ENCODE measurements around the gene LSM2.
A peak's percentile ranks its signal among the peaks of the same experiment; 100 is the strongest.

The LSM2 gene

GRCh38 chr6:31775184-31775583, 31.6 kb downstream of the LSM2 start:
- Histone ChIP-seq H3K23ac (ENCODE audit: low read length) (no peak overlapping the region), H4K8ac (ENCODE audit: low read depth, low read length) (no peak overlapping the region), H3K14ac (ENCODE audit: low read length) (no peak overlapping the region), H4K12ac (ENCODE audit: low read depth, low read length) (no peak overlapping the region), H2BK120ac (ENCODE audit: insufficient read depth, low read length, poor library complexity) (no peak overlapping the region), H3K4me2 (ENCODE audit: low read length) (no peak overlapping the region), H2BK12ac (ENCODE audit: low read length) (peak overlapping the region; percentile 58), H3K36me3 (ENCODE audit: control insufficient read depth in 1 of 2, insufficient read depth in 2 of 2, low read length in 2 of 2) (peaks cover 22 to 26% of the 10 kb centered on the region in 2 experiments), H3K9ac (ENCODE audit: low read length) (no peak overlapping the region), H3K27me3 (ENCODE audit: insufficient read depth, low read length) (no peaks in the 10 kb centered on the region), H3K4ac (ENCODE audit: low read depth, low read length) (no peak overlapping the region), H3K79me2 (ENCODE audit: control insufficient read depth, insufficient read depth, low read length, poor library complexity) (no peaks in the 10 kb centered on the region), H2AFZ (ENCODE audit: insufficient read depth, low read length, poor library complexity) (no peak overlapping the region), H2AK5ac (ENCODE audit: low read length) (no peak overlapping the region), H4K91ac (ENCODE audit: low read depth, low read length) (no peak overlapping the region), H3K4me3 (ENCODE audit: low read depth, low read length) (no peak overlapping the region), H2BK5ac (ENCODE audit: low read depth, low read length, poor library complexity) (no peak overlapping the region), H3K79me1 (ENCODE audit: low read length) (no peaks in the 10 kb centered on the region), H3K9me3 (ENCODE audit: insufficient read depth, low read depth, low read length) (no peaks in the 10 kb centered on the region), H3K18ac (ENCODE audit: low read length) (no peak overlapping the region), H3K4me1 (ENCODE audit: control insufficient read depth in 1 of 2, insufficient read depth in 2 of 2, low read length in 2 of 2) (peaks cover 0 to 10% of the 10 kb centered on the region in 2 experiments), H3K27ac (ENCODE audit: low read depth, low read length) (no peak overlapping the region)
- no CpG with 5 or more reads among the region's 4 CpGs for WGBS (ENCODE audit: extremely low coverage, insufficient coverage, insufficient read length)
- DNase-seq = no peak

- Histone ChIP-seq H3K9ac (ENCODE audit: low read length) (no peak overlapping the region), H3K27me3 (ENCODE audit: insufficient read depth, low read length) (no peaks in the 10 kb centered on the region), H2BK120ac (ENCODE audit: insufficient read depth, low read length, poor library complexity) (no peak overlapping the region), H3K79me1 (ENCODE audit: low read length) (no peaks in the 10 kb centered on the region), H3K36me3 (ENCODE audit: control insufficient read depth in 1 of 2, insufficient read depth in 2 of 2, low read length in 2 of 2) (no peaks in the 10 kb centered on the region), H3K4ac (ENCODE audit: low read depth, low read length) (no peak overlapping the region), H3K9me3 (ENCODE audit: insufficient read depth, low read depth, low read length) (no peaks in the 10 kb centered on the region), H3K79me2 (ENCODE audit: control insufficient read depth, insufficient read depth, low read length, poor library complexity) (no peaks in the 10 kb centered on the region), H4K8ac (ENCODE audit: low read depth, low read length) (no peak overlapping the region), H3K18ac (ENCODE audit: low read length) (no peak overlapping the region), H3K27ac (ENCODE audit: low read depth, low read length) (no peak overlapping the region), H3K23ac (ENCODE audit: low read length) (no peak overlapping the region), H3K4me1 (ENCODE audit: control insufficient read depth in 1 of 2, insufficient read depth in 2 of 2, low read length in 2 of 2) (peaks cover 7 to 10% of the 10 kb centered on the region in 2 experiments), H2BK5ac (ENCODE audit: low read depth, low read length, poor library complexity) (no peak overlapping the region), H2AFZ (ENCODE audit: insufficient read depth, low read length, poor library complexity) (no peak overlapping the region), H2AK5ac (ENCODE audit: low read length) (no peak overlapping the region), H3K14ac (ENCODE audit: low read length) (no peak overlapping the region), H4K12ac (ENCODE audit: low read depth, low read length) (no peak overlapping the region), H3K4me3 (ENCODE audit: low read depth, low read length) (no peak overlapping the region), H3K4me2 (ENCODE audit: low read length) (no peak overlapping the region), H4K91ac (ENCODE audit: low read depth, low read length) (no peak overlapping the region), H2BK12ac (ENCODE audit: low read length) (no peak overlapping the region)
- DNase-seq = no peak
- WGBS (ENCODE audit: extremely low coverage, insufficient coverage, insufficient read length) = no CpG with 5 or more reads among the region's 4 CpGs
Observed at GRCh38 chr6:31771992-31772358, 34.8 kb downstream of the LSM2 start.

GRCh38 chr6:31770860-31771259, 35.9 kb downstream of the LSM2 start:
- no peak overlapping the region for H4K91ac ChIP-seq (ENCODE audit: low read depth, low read length)
- no peak overlapping the region for H4K8ac ChIP-seq (ENCODE audit: low read depth, low read length)

GRCh38 chr6:31769684-31770371, 36.9 kb downstream of the LSM2 start:
- H3K14ac ChIP-seq (ENCODE audit: low read length) = no peak overlapping the region
- no peak overlapping the region for H2BK5ac ChIP-seq (ENCODE audit: low read depth, low read length, poor library complexity)
- no peaks in the 10 kb centered on the region for H3K36me3 ChIP-seq (ENCODE audit: control insufficient read depth in 1 of 2, insufficient read depth in 2 of 2, low read length in 2 of 2)
- H2AFZ ChIP-seq (ENCODE audit: insufficient read depth, low read length, poor library complexity) = no peak overlapping the region
- no CpG with 5 or more reads among the region's 12 CpGs for WGBS (ENCODE audit: extremely low coverage, insufficient coverage, insufficient read length)
- no peaks in the 10 kb centered on the region for H3K79me2 ChIP-seq (ENCODE audit: control insufficient read depth, insufficient read depth, low read length, poor library complexity)
- H3K9ac ChIP-seq (ENCODE audit: low read length) = no peak overlapping the region
- no peaks in the 10 kb centered on the region for H3K9me3 ChIP-seq (ENCODE audit: insufficient read depth, low read depth, low read length)
- no peak overlapping the region for H3K4ac ChIP-seq (ENCODE audit: low read depth, low read length)
- H3K23ac ChIP-seq (ENCODE audit: low read length) = no peak overlapping the region
- H3K4me1 ChIP-seq (ENCODE audit: control insufficient read depth in 1 of 2, insufficient read depth in 2 of 2, low read length in 2 of 2) = peaks cover 7 to 13% of the 10 kb centered on the region in 2 experiments
- no peak overlapping the region for H3K4me3 ChIP-seq (ENCODE audit: low read depth, low read length)
- H4K12ac ChIP-seq (ENCODE audit: low read depth, low read length) = no peak overlapping the region
- DNase-seq = peak; percentile 82 to 92
- peak overlapping the region; percentile 59 for H2BK12ac ChIP-seq (ENCODE audit: low read length)
- H2BK120ac ChIP-seq (ENCODE audit: insufficient read depth, low read length, poor library complexity) = no peak overlapping the region
- H2AK5ac ChIP-seq (ENCODE audit: low read length) = peak overlapping the region; percentile 58
- H4K8ac ChIP-seq (ENCODE audit: low read depth, low read length) = no peak overlapping the region
- no peaks in the 10 kb centered on the region for H3K27me3 ChIP-seq (ENCODE audit: insufficient read depth, low read length)
- no peaks in the 10 kb centered on the region for H3K79me1 ChIP-seq (ENCODE audit: low read length)
- no peak overlapping the region for H4K91ac ChIP-seq (ENCODE audit: low read depth, low read length)
- H3K4me2 ChIP-seq (ENCODE audit: low read length) = no peak overlapping the region
- no peak overlapping the region for H3K18ac ChIP-seq (ENCODE audit: low read length)
- H3K27ac ChIP-seq (ENCODE audit: low read depth, low read length) = no peak overlapping the region

More at GRCh38 chr6:31770860-31771259, 35.9 kb downstream of the LSM2 start:
- Histone ChIP-seq H3K27ac (ENCODE audit: low read depth, low read length) (no peak overlapping the region), H3K4ac (ENCODE audit: low read depth, low read length) (no peak overlapping the region), H2BK120ac (ENCODE audit: insufficient read depth, low read length, poor library complexity) (no peak overlapping the region), H3K79me2 (ENCODE audit: control insufficient read depth, insufficient read depth, low read length, poor library complexity) (no peaks in the 10 kb centered on the region), H3K36me3 (ENCODE audit: control insufficient read depth in 1 of 2, insufficient read depth in 2 of 2, low read length in 2 of 2) (no peaks in the 10 kb centered on the region), H3K14ac (ENCODE audit: low read length) (no peak overlapping the region), H3K4me3 (ENCODE audit: low read depth, low read length) (no peak overlapping the region), H3K23ac (ENCODE audit: low read length) (no peak overlapping the region), H4K12ac (ENCODE audit: low read depth, low read length) (no peak overlapping the region), H3K4me1 (ENCODE audit: control insufficient read depth in 1 of 2, insufficient read depth in 2 of 2, low read length in 2 of 2) (peaks cover 7 to 13% of the 10 kb centered on the region in 2 experiments), H3K4me2 (ENCODE audit: low read length) (no peak overlapping the region), H2BK5ac (ENCODE audit: low read depth, low read length, poor library complexity) (no peak overlapping the region), H3K27me3 (ENCODE audit: insufficient read depth, low read length) (no peaks in the 10 kb centered on the region), H3K18ac (ENCODE audit: low read length) (no peak overlapping the region), H2AFZ (ENCODE audit: insufficient read depth, low read length, poor library complexity) (no peak overlapping the region), H3K79me1 (ENCODE audit: low read length) (no peaks in the 10 kb centered on the region), H3K9ac (ENCODE audit: low read length) (no peak overlapping the region), H3K9me3 (ENCODE audit: insufficient read depth, low read depth, low read length) (no peaks in the 10 kb centered on the region), H2AK5ac (ENCODE audit: low read length) (no peak overlapping the region), H2BK12ac (ENCODE audit: low read length) (no peak overlapping the region)
- DNase-seq = no peak
- WGBS (ENCODE audit: extremely low coverage, insufficient coverage, insufficient read length) = no CpG with 5 or more reads among the region's 2 CpGs
